Measurements from ENCODE around the gene ZNF438. TPM values are rescaled to one million over a fixed set of nuclear protein-coding genes. Genes with fewer than 3 reads are reported as not detected.

ZNF438 gene
- total RNA-seq, 2 experiments from 2014 or later = 3.8 to 4.4 TPM

DNA sequence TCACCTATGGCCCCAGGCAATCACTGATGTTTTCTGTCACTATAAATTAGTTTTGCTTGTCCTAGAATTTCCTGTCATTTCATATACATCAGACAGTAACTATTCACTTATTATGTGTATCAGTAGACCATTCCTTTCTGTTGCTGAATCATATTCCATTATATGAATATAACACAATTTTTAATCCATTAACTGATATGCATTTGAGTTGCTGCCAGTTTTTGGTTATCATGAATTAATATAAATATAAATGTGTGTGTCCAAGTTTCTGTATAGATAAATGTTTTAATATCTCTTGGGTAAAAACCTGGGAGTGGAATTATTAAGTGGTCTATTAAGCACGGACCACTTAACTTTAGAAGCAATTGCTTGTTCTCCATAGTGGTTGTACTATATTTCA, 143.8 kb downstream of the ZNF438 start:
- Mint-ChIP-seq H3K27ac (no peak overlapping the region), H3K36me3 (no peaks in the 10 kb centered on the region), H3K27me3 (no peaks in the 10 kb centered on the region), H3K9me3 (ENCODE audit: low read depth) (no peaks in the 10 kb centered on the region), H3K4me1 (no peaks in the 10 kb centered on the region), H3K4me3 (no peak overlapping the region)
- no peak for DNase-seq
- CTCF ChIA-PET = no interaction called here
- no peak for ATAC-seq

DNA sequence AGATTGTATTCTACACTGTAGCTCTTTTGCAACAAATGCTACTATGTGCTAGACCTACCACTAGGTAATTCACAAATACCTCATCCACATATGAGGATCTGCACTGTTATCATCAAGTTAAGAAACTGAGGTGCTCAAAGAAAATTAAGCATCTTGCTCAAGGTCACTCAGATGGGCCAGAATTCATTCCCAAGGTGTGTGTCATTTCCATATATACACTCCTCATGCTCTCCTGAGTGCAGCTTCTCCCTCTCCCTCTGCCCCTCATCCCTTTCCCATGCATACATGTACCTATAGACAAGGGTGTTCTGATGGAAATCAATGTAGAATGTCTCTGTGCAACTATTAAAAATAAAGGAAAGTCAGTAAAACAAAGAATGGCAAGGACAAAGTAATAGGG, 146.2 kb downstream of the ZNF438 start:
- H3K27me3 Mint-ChIP-seq = no peaks in the 10 kb centered on the region
- no peak for DNase-seq
- H3K4me3 Mint-ChIP-seq = no peak overlapping the region
- H3K4me1 Mint-ChIP-seq = no peaks in the 10 kb centered on the region
- no peaks in the 10 kb centered on the region for H3K9me3 Mint-ChIP-seq (ENCODE audit: low read depth)
- H3K27ac Mint-ChIP-seq = no peak overlapping the region
- no peak for ATAC-seq
- CTCF ChIA-PET = interaction anchor here (0.7 kb wide), 1 partner anchor 29 kb away, joined by 3 read pairs; no protein-coding TSS in a partner anchor
- no peaks in the 10 kb centered on the region for H3K36me3 Mint-ChIP-seq

DNA sequence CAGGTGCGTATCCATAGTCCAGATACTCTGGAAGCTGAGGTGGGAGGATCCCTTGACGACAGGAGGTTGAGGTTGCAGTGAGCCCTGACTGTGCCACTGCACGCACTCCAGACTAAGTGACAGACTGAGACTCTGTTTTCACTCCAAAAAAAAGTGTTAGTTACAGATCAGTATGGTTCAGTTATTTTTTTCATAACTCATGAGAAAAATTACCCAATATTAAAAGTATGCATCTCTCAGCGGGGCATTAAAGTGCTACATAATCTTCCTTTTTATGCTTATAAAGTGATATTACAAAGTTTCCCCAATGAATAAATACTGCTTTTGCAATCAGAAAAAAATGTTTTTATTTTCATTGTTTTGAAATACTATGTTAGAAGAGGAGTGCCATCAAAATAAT, 147.9 kb downstream of the ZNF438 start:
- Mint-ChIP-seq H3K27me3 (no peaks in the 10 kb centered on the region), H3K4me3 (no peak overlapping the region), H3K36me3 (no peaks in the 10 kb centered on the region), H3K9me3 (ENCODE audit: low read depth) (no peaks in the 10 kb centered on the region), H3K4me1 (no peaks in the 10 kb centered on the region), H3K27ac (no peak overlapping the region)
- no peak for ATAC-seq
- CTCF ChIA-PET = no interaction called here
- no peak for DNase-seq

DNA sequence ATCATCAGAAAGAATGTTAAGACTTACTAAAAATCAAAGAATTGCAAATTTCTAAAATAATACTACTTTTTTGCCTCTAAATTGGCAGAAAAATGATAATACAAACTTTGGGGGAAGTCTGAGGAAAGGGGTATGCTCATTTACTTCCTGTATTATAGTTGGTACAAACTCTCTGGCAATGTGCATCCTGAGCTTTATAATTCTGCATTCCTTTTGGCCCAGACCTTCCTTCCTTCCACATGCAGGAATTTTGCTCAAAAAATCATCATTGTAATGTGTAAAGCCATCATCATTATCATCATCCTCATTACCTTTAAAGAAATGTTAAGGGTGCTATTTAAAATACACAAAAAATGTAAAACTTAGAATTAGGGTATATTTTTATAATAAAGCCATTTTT, 148.5 kb downstream of the ZNF438 start:
- DNase-seq (no peak), ATAC-seq (no peak)
- no peaks in the 10 kb centered on the region for H3K27me3 Mint-ChIP-seq
- H3K36me3 Mint-ChIP-seq = no peaks in the 10 kb centered on the region
- no peak overlapping the region for H3K4me3 Mint-ChIP-seq
- no peak overlapping the region for H3K27ac Mint-ChIP-seq
- CTCF ChIA-PET = no interaction called here
- no peaks in the 10 kb centered on the region for H3K4me1 Mint-ChIP-seq
- H3K9me3 Mint-ChIP-seq (ENCODE audit: low read depth) = no peaks in the 10 kb centered on the region

DNA sequence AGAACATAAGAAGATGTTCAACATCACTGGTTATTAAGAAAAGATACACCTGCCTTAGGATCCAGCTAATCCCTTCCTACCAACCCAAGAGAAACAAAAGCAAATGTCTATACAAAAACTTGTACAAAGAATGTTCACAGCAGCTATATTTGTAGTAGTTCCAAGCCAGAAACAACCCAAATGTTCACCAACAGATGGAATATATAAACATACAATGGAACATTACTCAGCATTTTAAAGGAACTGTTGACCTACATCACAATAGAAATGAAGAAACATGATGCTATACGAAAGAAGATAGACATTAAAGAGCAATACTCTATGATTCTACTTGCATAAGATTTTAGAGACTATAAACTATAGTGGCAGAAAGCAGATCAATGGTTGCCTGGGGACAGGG, 149.4 kb downstream of the ZNF438 start:
- H3K4me3 Mint-ChIP-seq = no peak overlapping the region
- DNase-seq (no peak), ATAC-seq (no peak)
- no peaks in the 10 kb centered on the region for H3K4me1 Mint-ChIP-seq
- no peak overlapping the region for H3K27ac Mint-ChIP-seq
- H3K9me3 Mint-ChIP-seq (ENCODE audit: low read depth) = no peaks in the 10 kb centered on the region
- no peaks in the 10 kb centered on the region for H3K36me3 Mint-ChIP-seq
- no peaks in the 10 kb centered on the region for H3K27me3 Mint-ChIP-seq
- CTCF ChIA-PET = no interaction called here

DNA sequence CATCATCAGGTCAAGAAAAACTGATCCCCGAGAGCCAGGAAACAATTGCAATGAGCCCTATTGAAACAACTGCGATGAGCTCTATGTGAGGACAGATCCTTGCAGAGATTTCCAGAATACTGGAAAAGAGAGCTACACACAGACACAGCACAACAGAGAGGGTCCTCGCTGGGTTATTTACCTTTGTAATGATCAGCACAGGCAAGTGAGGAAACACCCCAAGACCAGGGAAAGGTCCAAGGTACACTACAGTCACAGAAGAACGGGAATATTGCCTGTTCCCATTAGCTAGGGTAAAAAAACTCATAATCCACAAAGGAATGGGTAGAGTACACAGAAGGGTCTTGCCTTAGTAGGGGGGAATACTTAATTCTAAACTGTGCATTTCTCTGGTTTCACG, 152.7 kb downstream of the ZNF438 start:
- Mint-ChIP-seq H3K9me3 (ENCODE audit: low read depth) (no peaks in the 10 kb centered on the region), H3K27ac (no peak overlapping the region)
- CTCF ChIA-PET = interaction anchor here (1.8 kb wide), 1 partner anchor 127 kb away, joined by 4 read pairs; no protein-coding TSS in a partner anchor

DNA sequence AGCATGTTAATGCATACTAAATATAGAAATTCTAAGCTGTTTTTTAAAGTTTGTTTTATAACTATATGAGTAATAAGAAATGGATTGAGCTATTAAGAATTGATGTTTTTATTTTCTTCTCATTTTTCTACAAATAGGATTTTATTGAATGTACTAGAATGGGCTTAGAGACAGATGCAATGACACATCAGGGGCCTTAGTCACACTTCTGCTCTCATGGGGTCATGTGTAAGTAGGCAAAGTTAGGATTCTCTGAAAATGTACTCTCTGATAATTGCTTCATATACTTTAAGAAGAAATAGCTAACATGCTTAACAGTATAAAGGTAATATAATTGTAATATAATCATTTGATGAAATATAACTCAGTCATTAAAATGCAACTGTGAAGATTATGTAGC, 154.6 kb downstream of the ZNF438 start:
- ATAC-seq (no peak), DNase-seq (no peak)
- Mint-ChIP-seq H3K27me3 (no peaks in the 10 kb centered on the region), H3K4me3 (no peak overlapping the region), H3K27ac (no peak overlapping the region), H3K36me3 (peaks cover 1% of the 10 kb centered on the region), H3K9me3 (ENCODE audit: low read depth) (no peaks in the 10 kb centered on the region), H3K4me1 (no peaks in the 10 kb centered on the region)
- CTCF ChIA-PET = no interaction called here

More for the DNA sequence above, 152.7 kb downstream of the ZNF438 start:
- Mint-ChIP-seq H3K4me3 (no peak overlapping the region), H3K4me1 (no peaks in the 10 kb centered on the region), H3K36me3 (peaks cover 1% of the 10 kb centered on the region), H3K27me3 (no peaks in the 10 kb centered on the region)
- DNase-seq (no peak), ATAC-seq (no peak)

DNA sequence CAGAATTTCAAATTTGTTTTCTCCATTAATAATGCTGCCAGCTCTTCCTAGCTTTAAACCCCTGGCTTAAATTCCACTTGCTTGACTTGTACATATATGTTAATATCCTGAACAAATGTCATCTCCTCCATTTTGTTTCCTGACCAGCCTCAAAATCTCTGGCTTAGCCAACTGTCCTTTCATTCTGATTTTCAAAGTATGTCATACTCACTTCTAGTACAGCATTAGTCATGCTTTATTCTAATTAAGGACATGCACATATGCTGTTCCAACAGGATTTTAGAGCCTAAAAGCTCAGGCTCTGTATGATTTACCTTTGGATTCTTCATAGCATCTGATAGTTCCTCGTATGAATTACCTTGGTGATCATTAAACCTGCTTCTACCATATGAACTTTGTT, 158.3 kb downstream of the ZNF438 start:
- H3K27ac Mint-ChIP-seq = no peak overlapping the region
- no peaks in the 10 kb centered on the region for H3K4me1 Mint-ChIP-seq
- CTCF ChIA-PET = no interaction called here
- H3K27me3 Mint-ChIP-seq = no peaks in the 10 kb centered on the region
- no peaks in the 10 kb centered on the region for H3K9me3 Mint-ChIP-seq (ENCODE audit: low read depth)
- ATAC-seq = no peak
- DNase-seq = no peak
- no peak overlapping the region for H3K4me3 Mint-ChIP-seq
- H3K36me3 Mint-ChIP-seq = peaks cover 1% of the 10 kb centered on the region

DNA sequence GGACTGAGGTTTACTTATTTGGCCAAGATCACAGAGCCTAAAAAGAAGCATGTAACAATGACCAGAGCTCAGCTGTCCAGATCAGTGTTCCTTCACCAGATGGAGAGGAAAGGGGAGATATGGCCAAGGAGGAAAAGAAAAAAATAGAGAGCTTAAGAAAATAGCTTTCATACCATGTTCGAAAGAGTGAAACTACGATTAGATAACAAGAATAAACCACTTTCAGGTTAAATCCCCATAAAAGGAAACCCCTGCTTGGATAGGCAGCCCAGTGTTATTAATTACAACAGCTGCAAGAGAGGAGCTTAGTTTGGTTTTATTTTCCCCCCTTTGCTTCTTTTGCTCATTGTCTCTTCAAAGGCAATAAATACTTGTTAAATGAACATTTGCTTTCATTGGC, 160.8 kb downstream of the ZNF438 start:
- Mint-ChIP-seq H3K9me3 (ENCODE audit: low read depth) (no peaks in the 10 kb centered on the region), H3K27ac (no peak overlapping the region), H3K27me3 (no peaks in the 10 kb centered on the region), H3K4me3 (no peak overlapping the region), H3K4me1 (no peaks in the 10 kb centered on the region), H3K36me3 (peaks cover 1% of the 10 kb centered on the region)
- ATAC-seq = no peak
- DNase-seq = no peak
- CTCF ChIA-PET = interaction anchor here (1.5 kb wide), 1 partner anchor 161 kb away, joined by 3 read pairs; the partner anchor contains the start of gene ZNF438

DNA sequence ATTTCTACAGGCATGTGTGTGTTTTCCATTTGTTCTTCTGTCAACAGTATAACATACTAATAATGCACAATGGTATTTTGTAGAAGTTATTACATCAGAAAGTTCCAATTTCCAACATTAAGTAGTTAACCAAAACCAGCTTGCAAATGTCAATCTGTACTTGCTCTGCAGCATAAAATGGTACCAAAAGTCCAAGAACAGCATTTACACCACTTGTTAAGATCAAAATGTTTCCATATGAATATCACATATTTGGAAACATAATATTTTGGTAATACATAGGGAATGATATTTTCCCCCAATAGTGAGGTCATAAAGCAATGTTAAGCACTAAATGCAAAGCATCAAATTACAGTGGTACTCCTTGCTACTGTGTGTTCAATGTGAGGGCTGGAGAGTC, 162.1 kb downstream of the ZNF438 start:
- Mint-ChIP-seq H3K4me1 (no peaks in the 10 kb centered on the region), H3K36me3 (no peaks in the 10 kb centered on the region), H3K9me3 (ENCODE audit: low read depth) (no peaks in the 10 kb centered on the region), H3K27ac (no peak overlapping the region), H3K27me3 (no peaks in the 10 kb centered on the region), H3K4me3 (no peak overlapping the region)
- no peak for DNase-seq
- no peak for ATAC-seq
- CTCF ChIA-PET = no interaction called here

DNA sequence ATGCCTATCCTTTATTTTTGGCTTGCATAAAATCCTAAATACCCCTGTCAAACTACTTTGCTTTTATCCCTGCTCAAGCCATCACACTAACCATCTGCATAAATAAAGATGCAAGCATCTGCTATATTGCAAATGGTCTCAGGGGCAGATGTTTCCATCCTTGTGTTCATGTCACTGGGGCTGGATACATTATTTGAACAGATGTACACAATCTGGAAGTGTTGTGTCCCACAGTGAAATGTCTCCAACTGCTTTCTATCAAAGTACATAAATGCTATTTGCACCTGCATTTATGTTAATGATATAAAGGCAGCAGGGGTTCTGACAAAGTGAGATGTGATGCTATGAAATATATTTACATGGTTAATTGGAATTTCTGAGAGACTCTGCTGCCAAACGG, 163.1 kb downstream of the ZNF438 start:
- Mint-ChIP-seq H3K4me1 (no peaks in the 10 kb centered on the region), H3K27me3 (no peaks in the 10 kb centered on the region), H3K4me3 (no peak overlapping the region), H3K27ac (no peak overlapping the region), H3K9me3 (ENCODE audit: low read depth) (no peaks in the 10 kb centered on the region), H3K36me3 (no peaks in the 10 kb centered on the region)
- CTCF ChIA-PET = no interaction called here
- DNase-seq (no peak), ATAC-seq (no peak)

DNA sequence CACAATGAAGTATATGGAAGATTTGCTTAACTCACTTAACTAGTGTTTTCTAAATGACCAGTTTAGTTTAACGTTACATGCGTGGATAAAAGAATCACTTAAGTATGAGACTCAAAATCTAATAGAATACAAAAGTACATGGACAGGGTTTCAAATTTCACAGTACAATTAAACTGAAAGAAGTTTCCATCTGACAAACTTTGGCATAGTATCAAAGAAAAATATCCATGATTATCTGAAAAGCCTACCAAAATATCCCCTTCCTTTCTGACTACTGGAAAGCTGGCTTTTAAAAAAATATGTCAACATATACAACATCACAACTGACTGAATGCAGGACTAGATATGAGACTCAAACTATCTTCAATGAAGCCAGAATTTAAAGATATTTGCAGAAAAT, 164.8 kb downstream of the ZNF438 start:
- H3K27me3 Mint-ChIP-seq = no peaks in the 10 kb centered on the region
- H3K9me3 Mint-ChIP-seq (ENCODE audit: low read depth) = no peaks in the 10 kb centered on the region
- no peaks in the 10 kb centered on the region for H3K36me3 Mint-ChIP-seq
- DNase-seq = no peak
- CTCF ChIA-PET = interaction anchor here (1.2 kb wide), 1 partner anchor 72 kb away, joined by 3 read pairs; no protein-coding TSS in a partner anchor
- H3K4me1 Mint-ChIP-seq = no peaks in the 10 kb centered on the region
- H3K4me3 Mint-ChIP-seq = no peak overlapping the region
- ATAC-seq = no peak
- no peak overlapping the region for H3K27ac Mint-ChIP-seq

DNA sequence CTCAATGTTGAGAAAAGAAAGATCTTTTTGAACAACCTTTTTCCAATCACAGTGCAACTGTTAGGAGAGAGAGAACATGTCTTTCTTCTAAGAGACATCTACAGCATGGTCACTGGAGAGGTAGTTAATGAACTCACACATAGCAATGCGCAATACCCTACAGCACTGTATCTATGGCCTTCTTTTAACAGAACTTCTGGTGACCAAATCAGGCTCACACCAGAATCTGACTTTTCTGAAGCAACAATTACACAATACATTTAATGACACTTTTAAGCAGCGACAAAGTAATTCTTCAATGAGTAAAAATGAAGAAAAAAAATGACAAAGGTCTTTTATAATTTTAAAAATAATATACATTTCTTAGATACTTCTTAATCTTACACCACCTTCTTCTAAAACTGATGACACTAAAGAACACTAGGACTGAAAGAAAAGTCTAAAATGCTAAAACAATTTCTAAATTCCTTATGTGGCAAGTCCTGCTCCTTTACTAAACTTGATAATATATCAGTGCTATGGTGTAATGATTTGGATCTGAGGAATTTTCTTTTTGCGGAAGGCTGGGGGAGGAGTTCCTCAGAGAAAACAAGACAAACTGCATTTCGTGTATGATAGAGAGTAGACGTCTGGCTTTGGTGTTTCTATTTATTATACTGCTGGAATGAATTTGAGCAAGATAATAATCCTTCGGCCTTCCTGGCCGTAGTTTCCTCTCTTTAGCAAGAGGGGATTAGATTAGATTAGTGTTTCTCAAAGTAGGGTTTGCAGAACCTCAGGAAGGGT, 166.3 kb downstream of the ZNF438 start:
- Mint-ChIP-seq H3K4me3 (no peak overlapping the region), H3K4me1 (no peaks in the 10 kb centered on the region)
- CTCF ChIA-PET = no interaction called here

DNA sequence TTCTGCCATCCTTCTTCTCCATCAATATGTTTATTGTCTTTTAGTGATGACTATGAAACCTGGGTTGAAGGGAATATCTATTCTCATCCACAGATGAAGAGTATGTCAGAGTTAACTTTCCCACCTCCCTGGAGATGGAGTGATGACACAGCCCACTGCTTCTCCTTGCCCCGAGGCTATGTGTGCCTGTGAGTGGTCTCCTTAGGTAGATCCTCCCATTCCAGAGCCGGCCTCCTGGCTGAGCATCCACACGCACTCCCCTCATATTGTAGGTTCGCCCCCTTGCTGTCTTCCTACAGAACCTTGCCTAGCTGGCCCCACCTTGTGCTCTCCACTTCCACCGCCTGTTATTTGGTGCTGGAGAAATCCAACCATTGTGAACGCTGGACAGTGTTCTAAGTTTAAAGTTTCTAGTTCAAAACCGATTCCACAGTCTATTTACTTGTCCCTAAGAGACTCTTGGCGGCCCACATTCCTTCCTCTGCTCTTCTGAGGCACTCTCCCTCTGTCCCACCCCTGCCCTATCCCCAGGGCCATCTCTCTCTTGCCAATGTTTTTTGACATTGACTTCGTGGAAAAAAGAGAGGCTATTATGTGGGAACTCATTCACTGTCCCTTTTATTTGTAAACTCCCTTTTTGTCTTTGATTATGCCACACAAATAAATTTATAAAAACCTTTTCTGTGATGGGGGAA, 168.0 kb downstream of the ZNF438 start:
- no peaks in the 10 kb centered on the region for H3K4me1 Mint-ChIP-seq
- H3K27ac Mint-ChIP-seq = no peak overlapping the region
- no peak for ATAC-seq
- DNase-seq = no peak
- H3K4me3 Mint-ChIP-seq = no peak overlapping the region
- no peaks in the 10 kb centered on the region for H3K36me3 Mint-ChIP-seq
- CTCF ChIA-PET = no interaction called here
- H3K27me3 Mint-ChIP-seq = no peaks in the 10 kb centered on the region
- no peaks in the 10 kb centered on the region for H3K9me3 Mint-ChIP-seq (ENCODE audit: low read depth)

More for the DNA sequence above, 166.3 kb downstream of the ZNF438 start:
- Mint-ChIP-seq H3K9me3 (ENCODE audit: low read depth) (no peaks in the 10 kb centered on the region), H3K36me3 (no peaks in the 10 kb centered on the region), H3K27me3 (no peaks in the 10 kb centered on the region), H3K27ac (no peak overlapping the region)
- ATAC-seq = no peak
- DNase-seq = no peak

All from activated CD8-positive, alpha-beta memory T cell treated with anti-CD3 and anti-CD28 coated beads, Interleukin-2, amount 10 ng/mL, durations not matched to agents 7 days and 5 days (primary cell).